Measurements from ENCODE around the gene RGL4. TPM values are rescaled to one million over a fixed set of nuclear protein-coding genes. Genes with fewer than 3 reads are reported as not detected.

RGL4 gene
- total RNA-seq, 2 donors from 2014 or later = not detected

- H3K4me1 ChIP-seq = no peaks in the 10 kb centered on the region
- H3K27me3 ChIP-seq = no peaks in the 10 kb centered on the region
- no peaks in the 10 kb centered on the region for H3K9me3 ChIP-seq
- H3K4me3 ChIP-seq = no peak overlapping the region
- peaks cover 17% of the 10 kb centered on the region for H3K36me3 ChIP-seq
- no peak overlapping the region for H3K27ac ChIP-seq
- no peak for DNase-seq (ENCODE audit: low spot score)
- TF ChIP-seq CTCF (IDR thresholded peaks at IDR 0.05) = no peak
Observed at GRCh38 chr22:23700706-23701105, 9.9 kb downstream of the RGL4 start.

GRCh38 chr22:23704062-23704461 is 13.2 kb downstream of the RGL4 start:
- peaks cover 45% of the 10 kb centered on the region for H3K36me3 ChIP-seq
- no peaks in the 10 kb centered on the region for H3K4me1 ChIP-seq
- H3K27me3 ChIP-seq = no peaks in the 10 kb centered on the region
- no peak overlapping the region for H3K27ac ChIP-seq
- no peaks in the 10 kb centered on the region for H3K9me3 ChIP-seq
- DNase-seq (ENCODE audit: low spot score) = no peak
- no peak overlapping the region for H3K4me3 ChIP-seq
- TF ChIP-seq CTCF (IDR thresholded peaks at IDR 0.05) = no peak

GRCh38 chr22:23704829-23705228 is 14.0 kb downstream of the RGL4 start:
- TF ChIP-seq CTCF (IDR thresholded peaks at IDR 0.05) = no peak
- no peaks in the 10 kb centered on the region for H3K4me1 ChIP-seq
- H3K4me3 ChIP-seq = no peak overlapping the region
- peaks cover 52% of the 10 kb centered on the region for H3K36me3 ChIP-seq
- no peak for DNase-seq (ENCODE audit: low spot score)
- no peaks in the 10 kb centered on the region for H3K9me3 ChIP-seq
- H3K27me3 ChIP-seq = no peaks in the 10 kb centered on the region
- no peak overlapping the region for H3K27ac ChIP-seq

- DNase-seq (ENCODE audit: low spot score) = no peak
- Histone ChIP-seq H3K9me3 (no peaks in the 10 kb centered on the region), H3K27me3 (no peaks in the 10 kb centered on the region), H3K36me3 (peaks cover 58% of the 10 kb centered on the region), H3K4me1 (no peaks in the 10 kb centered on the region), H3K27ac (no peak overlapping the region), H3K4me3 (no peak overlapping the region)
- no peak for TF ChIP-seq CTCF (IDR thresholded peaks at IDR 0.05)
Observed at GRCh38 chr22:23705358-23705757, 14.5 kb downstream of the RGL4 start.

- Histone ChIP-seq H3K4me3 (no peak overlapping the region), H3K36me3 (peaks cover 67% of the 10 kb centered on the region), H3K27ac (no peak overlapping the region), H3K27me3 (no peaks in the 10 kb centered on the region), H3K4me1 (no peaks in the 10 kb centered on the region), H3K9me3 (no peaks in the 10 kb centered on the region)
- TF ChIP-seq CTCF (IDR thresholded peaks at IDR 0.05) = no peak
- DNase-seq (ENCODE audit: low spot score) = no peak
Observed at GRCh38 chr22:23708270-23708669, 17.5 kb downstream of the RGL4 start.

- no peak overlapping the region for H3K27ac ChIP-seq
- H3K4me3 ChIP-seq = no peak overlapping the region
- H3K36me3 ChIP-seq = peaks cover 67% of the 10 kb centered on the region
- no peak for DNase-seq (ENCODE audit: low spot score)
- H3K4me1 ChIP-seq = no peaks in the 10 kb centered on the region
- no peaks in the 10 kb centered on the region for H3K9me3 ChIP-seq
- no peaks in the 10 kb centered on the region for H3K27me3 ChIP-seq
- no peak for TF ChIP-seq CTCF (IDR thresholded peaks at IDR 0.05)
Observed at GRCh38 chr22:23709107-23709506, 18.3 kb downstream of the RGL4 start.
